CMK (cell line): Measurements from ENCODE around the gene ZPBP.

Source experiments
- DNase-seq: peaks from one replicate; pipeline ENCODE4 v3.0.0-alpha.2; 2010; ENCODE audit warnings: low read depth

Gene ZPBP

GRCh38 chr7:50037086-50037485, 56.0 kb downstream of the ZPBP start:
- DNase-seq: no peak

- DNase-seq: no peak
These were observed 70.1 kb downstream of the ZPBP start for GRCh38 chr7:50022991-50023390.

DNA sequence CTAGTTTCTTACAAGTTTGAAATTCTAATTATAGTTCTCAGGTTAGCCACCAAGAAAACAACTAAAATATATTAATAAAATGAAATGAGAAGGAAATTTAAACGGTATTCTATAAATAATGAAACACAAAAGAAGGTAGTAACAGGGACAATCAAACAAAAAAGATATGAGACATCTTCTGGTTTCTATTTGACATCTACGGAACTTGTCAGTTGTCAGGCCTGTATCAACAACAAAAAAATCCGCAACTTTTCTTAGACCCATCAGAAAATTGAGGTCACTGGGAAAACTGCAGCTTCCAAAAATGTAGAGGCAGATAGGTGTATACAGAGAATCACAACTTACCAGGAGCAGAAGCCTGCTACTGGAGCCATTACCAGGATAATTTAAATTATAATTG, 70.6 kb downstream of the ZPBP start:
- no peak for DNase-seq

GRCh38 chr7:49995681-49996080, 97.4 kb downstream of the ZPBP start:
- no peak for DNase-seq

DNA sequence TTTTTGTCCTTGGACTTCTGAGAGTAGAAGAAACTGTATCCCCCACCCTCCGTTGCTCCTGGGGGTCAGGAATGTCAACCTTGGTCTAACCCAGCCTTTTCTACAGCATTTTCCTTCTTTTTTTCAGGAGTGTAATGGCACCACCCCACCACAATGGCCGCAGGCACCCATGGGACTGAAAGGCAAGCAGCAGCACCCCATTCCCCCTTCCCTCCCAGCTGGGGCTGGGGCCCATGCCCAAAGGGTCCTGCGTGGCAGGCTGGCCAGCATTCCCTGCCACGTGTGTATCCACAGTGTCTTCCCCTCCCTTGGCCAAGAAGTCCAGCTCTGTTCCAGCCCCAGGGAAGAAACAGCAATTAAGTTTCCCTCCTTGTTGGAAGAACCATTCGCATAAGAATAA, 106.9 kb downstream of the ZPBP start:
- DNase-seq: no peak

- DNase-seq: no peak
These were observed 112.6 kb downstream of the ZPBP start for GRCh38 chr7:49980465-49980864.

- DNase-seq: no peak
These were observed 116.8 kb downstream of the ZPBP start for GRCh38 chr7:49976238-49976637.

GRCh38 chr7:49974035-49974434, 119.0 kb downstream of the ZPBP start:
- no peak for DNase-seq

GRCh38 chr7:49937608-49938007, 155.4 kb downstream of the ZPBP start:
- DNase-seq: no peak

- no peak for DNase-seq
These were observed 161.4 kb downstream of the ZPBP start for GRCh38 chr7:49931627-49932026.

- DNase-seq: no peak
These were observed 164.3 kb downstream of the ZPBP start for GRCh38 chr7:49928787-49929186.

DNA sequence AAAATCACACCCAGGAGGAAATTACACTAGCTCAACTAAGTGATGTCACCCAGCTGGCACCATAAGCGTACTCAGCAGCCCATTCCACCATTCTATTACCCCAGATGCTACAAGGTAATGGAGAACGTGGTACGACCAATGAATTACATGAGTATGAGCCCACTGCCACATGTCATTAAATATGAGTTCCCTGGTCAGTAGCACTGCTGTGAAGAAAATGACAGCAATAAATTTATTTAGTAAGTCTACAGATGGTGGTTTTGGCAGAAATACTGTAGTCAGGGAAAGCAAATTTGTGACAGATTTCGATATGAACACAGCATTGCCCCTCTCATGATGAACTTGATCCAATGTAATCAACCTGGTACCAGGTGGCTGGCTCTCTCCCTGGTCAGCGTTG, 165.4 kb downstream of the ZPBP start:
- no peak for DNase-seq

GRCh38 chr7:49926720-49927119, 166.3 kb downstream of the ZPBP start:
- DNase-seq: no peak

DNA sequence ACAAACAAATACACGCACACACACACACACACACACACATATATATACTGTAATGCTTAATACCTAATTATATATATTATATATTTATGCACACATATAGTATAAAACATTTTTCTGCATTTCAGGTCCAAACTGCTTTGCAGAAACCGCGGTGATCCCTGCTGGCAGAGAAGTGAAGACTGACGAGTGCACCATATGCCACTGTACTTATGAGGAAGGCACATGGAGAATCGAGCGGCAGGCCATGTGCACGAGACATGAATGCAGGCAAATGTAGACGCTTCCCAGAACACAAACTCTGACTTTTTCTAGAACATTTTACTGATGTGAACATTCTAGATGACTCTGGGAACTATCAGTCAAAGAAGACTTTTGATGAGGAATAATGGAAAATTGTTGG, 181.1 kb downstream of the ZPBP start:
- no peak for DNase-seq

DNA sequence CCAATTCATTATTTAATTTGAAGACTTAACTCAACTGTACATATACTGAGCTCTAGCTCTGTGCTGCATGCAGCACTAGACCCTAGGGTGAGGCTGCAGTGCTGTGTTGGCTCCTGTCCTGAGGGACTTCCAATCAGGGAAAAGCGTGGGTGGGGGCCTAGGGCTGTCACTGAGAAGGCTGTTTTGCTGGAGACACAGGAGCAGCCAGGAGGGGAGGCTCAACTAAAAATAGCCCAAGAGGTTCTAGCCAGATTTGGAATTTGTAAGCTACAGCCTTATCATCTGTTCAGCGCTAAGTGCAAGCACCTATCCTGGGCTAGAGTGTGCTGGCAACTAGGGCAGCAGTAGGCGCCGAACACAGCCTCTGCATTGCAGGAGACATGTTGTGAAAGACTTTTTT, 198.5 kb downstream of the ZPBP start:
- DNase-seq: no peak

GRCh38 chr7:49893131-49893530, 199.9 kb downstream of the ZPBP start:
- no peak for DNase-seq

DNA sequence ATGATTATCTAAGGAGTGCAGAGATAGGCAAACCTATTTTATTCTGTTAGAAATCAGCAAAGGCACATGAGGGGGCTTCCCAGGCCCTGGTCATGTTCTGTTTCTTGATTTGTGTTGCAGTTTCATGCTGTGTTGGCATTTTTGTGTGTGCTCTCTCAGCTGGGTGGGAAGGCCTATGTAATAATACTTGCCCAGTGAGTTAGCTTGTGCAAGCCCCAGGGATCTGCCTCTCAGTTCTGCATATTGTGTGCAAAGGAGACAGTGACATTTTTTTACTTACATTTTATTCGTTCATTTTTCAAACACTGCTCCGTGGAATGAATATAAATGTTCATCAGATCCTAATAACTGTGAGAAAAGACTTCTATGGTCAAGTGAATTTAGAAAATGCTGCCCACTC, 200.6 kb downstream of the ZPBP start:
- DNase-seq: no peak
